ENCODE results near the gene C17orf100. TPM values are rescaled to one million over a fixed set of nuclear protein-coding genes. Genes with fewer than 3 reads are reported as not detected.

Gene C17orf100
- total and polyA plus RNA-seq, 2 of the 13 experiments (the other 11 are each of a cell fraction or from before 2014, with no cell fraction given), result 3.6 to 8.7 TPM

- TF ChIP-seq PRDM10 (CRISPR knock-in tag; IDR thresholded peaks at IDR 0.05; ENCODE audit: low read depth) (peak; percentile 76; the same call in 1 of the 2 replicates), TFAP4 (IDR thresholded peaks at IDR 0.05; ENCODE audit: borderline replicate concordance, low read depth) (peak; percentile 45; the same call in 1 of the 2 replicates), LBX2 (CRISPR knock-in tag; IDR thresholded peaks at IDR 0.05; ENCODE audit: borderline replicate concordance) (no peak), CREB3 (CRISPR knock-in tag; IDR thresholded peaks at IDR 0.05) (no peak), ZNF142 (CRISPR knock-in tag; IDR thresholded peaks at IDR 0.05) (0 out of 2 replicates have a peak, but pooled peaks have one; percentile 28), KDM1A (CRISPR knock-in tag; IDR thresholded peaks at IDR 0.05) (no peak), NFKB2 (CRISPR knock-in tag; IDR thresholded peaks at IDR 0.05; ENCODE audit: borderline replicate concordance) (no peak), EEA1 (CRISPR knock-in tag; IDR thresholded peaks at IDR 0.05; ENCODE audit: borderline replicate concordance) (no peak), ZNF564 (CRISPR knock-in tag; IDR thresholded peaks at IDR 0.05) (peak; percentile 65; the same call in 1 of the 2 replicates), TAF1 (CRISPR knock-in tag; IDR thresholded peaks at IDR 0.05) (peak; percentile 58; the same call in 1 of the 2 replicates), RXRB (CRISPR knock-in tag; IDR thresholded peaks at IDR 0.05; ENCODE audit: borderline replicate concordance) (peak; percentile 100), RARG (CRISPR knock-in tag; IDR thresholded peaks at IDR 0.05; ENCODE audit: low read depth) (no peak), NR2C2 (CRISPR knock-in tag; IDR thresholded peaks at IDR 0.05; ENCODE audit: borderline replicate concordance) (peak; percentile 95)
Measured at GRCh38 chr17:6699997-6700947, 48.7 kb downstream of the C17orf100 start (continued).
